HCT116 (cell line): ENCODE data around the gene ELP2.

ENCODE experiments used
- CEBPB ChIP-seq: IDR thresholded peaks from 2 replicates; pipeline ENCODE4 v1.6.1; 2012; ENCODE audit warnings: low read depth
- EZH2 ChIP-seq: fragments of 200-600 bp; sonication (generic); IDR thresholded peaks from 2 replicates; pipeline ENCODE4 v1.6.1; 2017; ENCODE audit warnings: antibody characterized with exemption, mixed run types
- FOSL1 ChIP-seq: IDR thresholded peaks from 2 replicates; pipeline ENCODE4 v1.6.1; 2012; ENCODE audit warnings: low read depth
- JUND ChIP-seq: IDR thresholded peaks from 2 replicates; pipeline ENCODE4 v1.6.1; 2012
- POLR2A ChIP-seq: IDR thresholded peaks from 2 replicates; pipeline ENCODE4 v1.7.0; 2011; ENCODE audit warnings: borderline replicate concordance; ENCODE audit not compliant: insufficient read depth, insufficient read length; ENCODE audit errors: extremely low read depth
- RAD21 ChIP-seq: IDR thresholded peaks from 2 replicates; pipeline ENCODE4 v1.6.1; 2012; ENCODE audit warnings: low read depth, mild to moderate bottlenecking
- SP1 ChIP-seq: IDR thresholded peaks from 2 replicates; pipeline ENCODE4 v1.6.1; 2012; ENCODE audit warnings: low read depth
- SRF ChIP-seq: IDR thresholded peaks from 2 replicates; pipeline ENCODE4 v1.6.1; 2012; ENCODE audit warnings: low read depth
- YY1 ChIP-seq: IDR thresholded peaks from 2 replicates; pipeline ENCODE4 v1.6.1; 2011; ENCODE audit warnings: low read length, low read depth, moderate library complexity, mild to moderate bottlenecking; ENCODE audit not compliant: insufficient replicate concordance; ENCODE audit errors: extremely low read depth
- ZBTB33 ChIP-seq: IDR thresholded peaks from 2 replicates; pipeline ENCODE4 v1.6.1; 2011; ENCODE audit warnings: mild to moderate bottlenecking, low read length, moderate library complexity; ENCODE audit not compliant: insufficient replicate concordance; ENCODE audit errors: extremely low read depth
- ZNF274 ChIP-seq: fragments of 200-500 bp; sonication (Bioruptor generic); IDR thresholded peaks from 2 replicates; pipeline ENCODE4 v1.6.1; 2014; ENCODE audit warnings: mild to moderate bottlenecking, low read depth, low read length, inconsistent platforms
- TF ChIP-seq, protein P1 (sequence below), 3 experiments: fragments of 200-600 bp in 1 of 3; sonication (generic) in 1 of 3; IDR thresholded peaks in 2 of 3; conservative IDR thresholded peaks in 1 of 3; 2 replicates each; pipeline ENCODE4 v1.5.1; 2012 to 2017; ENCODE audit warnings: low read depth in 2 of 3, low read length in 2 of 3, antibody characterized with exemption in 1 of 3, borderline replicate concordance in 1 of 3, control low read depth in 1 of 3, mild to moderate bottlenecking in 1 of 3, mixed read lengths in 1 of 3, mixed run types in 1 of 3, moderate library complexity in 1 of 3; ENCODE audit not compliant: insufficient read depth in 1 of 3

- TF ChIP-seq, protein P1, sequence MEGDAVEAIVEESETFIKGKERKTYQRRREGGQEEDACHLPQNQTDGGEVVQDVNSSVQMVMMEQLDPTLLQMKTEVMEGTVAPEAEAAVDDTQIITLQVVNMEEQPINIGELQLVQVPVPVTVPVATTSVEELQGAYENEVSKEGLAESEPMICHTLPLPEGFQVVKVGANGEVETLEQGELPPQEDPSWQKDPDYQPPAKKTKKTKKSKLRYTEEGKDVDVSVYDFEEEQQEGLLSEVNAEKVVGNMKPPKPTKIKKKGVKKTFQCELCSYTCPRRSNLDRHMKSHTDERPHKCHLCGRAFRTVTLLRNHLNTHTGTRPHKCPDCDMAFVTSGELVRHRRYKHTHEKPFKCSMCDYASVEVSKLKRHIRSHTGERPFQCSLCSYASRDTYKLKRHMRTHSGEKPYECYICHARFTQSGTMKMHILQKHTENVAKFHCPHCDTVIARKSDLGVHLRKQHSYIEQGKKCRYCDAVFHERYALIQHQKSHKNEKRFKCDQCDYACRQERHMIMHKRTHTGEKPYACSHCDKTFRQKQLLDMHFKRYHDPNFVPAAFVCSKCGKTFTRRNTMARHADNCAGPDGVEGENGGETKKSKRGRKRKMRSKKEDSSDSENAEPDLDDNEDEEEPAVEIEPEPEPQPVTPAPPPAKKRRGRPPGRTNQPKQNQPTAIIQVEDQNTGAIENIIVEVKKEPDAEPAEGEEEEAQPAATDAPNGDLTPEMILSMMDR (IDR thresholded peaks at IDR 0.05 in 2 of 3, conservative IDR thresholded peaks at IDR 0.05 in 1 of 3; ENCODE audit: borderline replicate concordance in 1 of 3, insufficient read depth in 1 of 3, low read depth in 2 of 3, low read length in 2 of 3) = no peak
- TF ChIP-seq POLR2A (no peak), SRF (no peak), YY1 (no peak), CEBPB (no peak), SP1 (no peak), JUND (no peak), ZBTB33 (no peak), RAD21 (no peak), FOSL1 (no peak), EZH2 (no peak), ZNF274 (no peak)
Observed at GRCh38 chr18:36211612-36212065, 81.9 kb downstream of the ELP2 start.
